ENCODE results near the gene IRX4. TPM values are rescaled to one million over a fixed set of nuclear protein-coding genes. Genes with fewer than 3 reads are reported as not detected.

IRX4 gene
- total and polyA plus RNA-seq, 2 experiments from 2014 or later: 0.82 to 1.7 TPM

DNA sequence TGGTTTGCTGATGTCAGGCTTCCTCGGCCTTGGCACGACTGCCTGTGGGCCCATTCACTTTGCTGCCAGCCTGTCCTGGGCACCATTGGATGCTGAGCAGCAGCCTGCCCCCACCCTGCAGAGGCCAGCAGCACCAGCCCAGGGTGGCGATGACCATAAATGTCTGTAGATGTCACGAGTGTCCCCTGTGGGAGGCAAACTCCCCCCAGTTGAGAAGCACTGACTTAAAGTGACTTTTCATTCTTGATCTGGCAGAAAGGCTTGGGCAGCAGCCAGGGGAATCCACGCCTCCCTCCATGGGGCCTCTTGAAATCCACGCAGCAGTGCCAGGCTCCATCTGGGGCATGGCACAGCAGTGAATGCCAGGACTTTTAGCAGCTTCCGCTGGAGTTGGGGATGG lies 21.8 kb downstream of the IRX4 start (continued):
- TF ChIP-seq, protein P1, sequence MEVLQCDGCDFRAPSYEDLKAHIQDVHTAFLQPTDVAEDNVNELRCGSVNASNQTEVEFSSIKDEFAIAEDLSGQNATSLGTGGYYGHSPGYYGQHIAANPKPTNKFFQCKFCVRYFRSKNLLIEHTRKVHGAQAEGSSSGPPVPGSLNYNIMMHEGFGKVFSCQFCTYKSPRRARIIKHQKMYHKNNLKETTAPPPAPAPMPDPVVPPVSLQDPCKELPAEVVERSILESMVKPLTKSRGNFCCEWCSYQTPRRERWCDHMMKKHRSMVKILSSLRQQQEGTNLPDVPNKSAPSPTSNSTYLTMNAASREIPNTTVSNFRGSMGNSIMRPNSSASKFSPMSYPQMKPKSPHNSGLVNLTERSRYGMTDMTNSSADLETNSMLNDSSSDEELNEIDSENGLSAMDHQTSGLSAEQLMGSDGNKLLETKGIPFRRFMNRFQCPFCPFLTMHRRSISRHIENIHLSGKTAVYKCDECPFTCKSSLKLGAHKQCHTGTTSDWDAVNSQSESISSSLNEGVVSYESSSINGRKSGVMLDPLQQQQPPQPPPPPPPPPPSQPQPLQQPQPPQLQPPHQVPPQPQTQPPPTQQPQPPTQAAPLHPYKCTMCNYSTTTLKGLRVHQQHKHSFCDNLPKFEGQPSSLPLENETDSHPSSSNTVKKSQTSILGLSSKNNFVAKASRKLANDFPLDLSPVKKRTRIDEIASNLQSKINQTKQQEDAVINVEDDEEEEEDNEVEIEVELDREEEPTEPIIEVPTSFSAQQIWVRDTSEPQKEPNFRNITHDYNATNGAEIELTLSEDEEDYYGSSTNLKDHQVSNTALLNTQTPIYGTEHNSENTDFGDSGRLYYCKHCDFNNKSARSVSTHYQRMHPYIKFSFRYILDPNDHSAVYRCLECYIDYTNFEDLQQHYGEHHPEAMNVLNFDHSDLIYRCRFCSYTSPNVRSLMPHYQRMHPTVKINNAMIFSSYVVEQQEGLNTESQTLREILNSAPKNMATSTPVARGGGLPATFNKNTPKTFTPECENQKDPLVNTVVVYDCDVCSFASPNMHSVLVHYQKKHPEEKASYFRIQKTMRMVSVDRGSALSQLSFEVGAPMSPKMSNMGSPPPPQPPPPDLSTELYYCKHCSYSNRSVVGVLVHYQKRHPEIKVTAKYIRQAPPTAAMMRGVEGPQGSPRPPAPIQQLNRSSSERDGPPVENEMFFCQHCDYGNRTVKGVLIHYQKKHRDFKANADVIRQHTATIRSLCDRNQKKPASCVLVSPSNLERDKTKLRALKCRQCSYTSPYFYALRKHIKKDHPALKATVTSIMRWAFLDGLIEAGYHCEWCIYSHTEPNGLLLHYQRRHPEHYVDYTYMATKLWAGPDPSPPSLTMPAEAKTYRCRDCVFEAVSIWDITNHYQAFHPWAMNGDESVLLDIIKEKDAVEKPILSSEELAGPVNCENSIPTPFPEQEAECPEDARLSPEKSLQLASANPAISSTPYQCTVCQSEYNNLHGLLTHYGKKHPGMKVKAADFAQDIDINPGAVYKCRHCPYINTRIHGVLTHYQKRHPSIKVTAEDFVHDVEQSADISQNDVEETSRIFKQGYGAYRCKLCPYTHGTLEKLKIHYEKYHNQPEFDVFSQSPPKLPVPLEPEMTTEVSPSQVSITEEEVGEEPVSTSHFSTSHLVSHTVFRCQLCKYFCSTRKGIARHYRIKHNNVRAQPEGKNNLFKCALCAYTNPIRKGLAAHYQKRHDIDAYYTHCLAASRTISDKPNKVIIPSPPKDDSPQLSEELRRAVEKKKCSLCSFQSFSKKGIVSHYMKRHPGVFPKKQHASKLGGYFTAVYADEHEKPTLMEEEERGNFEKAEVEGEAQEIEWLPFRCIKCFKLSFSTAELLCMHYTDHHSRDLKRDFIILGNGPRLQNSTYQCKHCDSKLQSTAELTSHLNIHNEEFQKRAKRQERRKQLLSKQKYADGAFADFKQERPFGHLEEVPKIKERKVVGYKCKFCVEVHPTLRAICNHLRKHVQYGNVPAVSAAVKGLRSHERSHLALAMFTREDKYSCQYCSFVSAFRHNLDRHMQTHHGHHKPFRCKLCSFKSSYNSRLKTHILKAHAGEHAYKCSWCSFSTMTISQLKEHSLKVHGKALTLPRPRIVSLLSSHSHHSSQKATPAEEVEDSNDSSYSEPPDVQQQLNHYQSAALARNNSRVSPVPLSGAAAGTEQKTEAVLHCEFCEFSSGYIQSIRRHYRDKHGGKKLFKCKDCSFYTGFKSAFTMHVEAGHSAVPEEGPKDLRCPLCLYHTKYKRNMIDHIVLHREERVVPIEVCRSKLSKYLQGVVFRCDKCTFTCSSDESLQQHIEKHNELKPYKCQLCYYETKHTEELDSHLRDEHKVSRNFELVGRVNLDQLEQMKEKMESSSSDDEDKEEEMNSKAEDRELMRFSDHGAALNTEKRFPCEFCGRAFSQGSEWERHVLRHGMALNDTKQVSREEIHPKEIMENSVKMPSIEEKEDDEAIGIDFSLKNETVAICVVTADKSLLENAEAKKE (CRISPR knock-in tag; IDR thresholded peaks at IDR 0.05): no peak
- TF ChIP-seq, protein P2, sequence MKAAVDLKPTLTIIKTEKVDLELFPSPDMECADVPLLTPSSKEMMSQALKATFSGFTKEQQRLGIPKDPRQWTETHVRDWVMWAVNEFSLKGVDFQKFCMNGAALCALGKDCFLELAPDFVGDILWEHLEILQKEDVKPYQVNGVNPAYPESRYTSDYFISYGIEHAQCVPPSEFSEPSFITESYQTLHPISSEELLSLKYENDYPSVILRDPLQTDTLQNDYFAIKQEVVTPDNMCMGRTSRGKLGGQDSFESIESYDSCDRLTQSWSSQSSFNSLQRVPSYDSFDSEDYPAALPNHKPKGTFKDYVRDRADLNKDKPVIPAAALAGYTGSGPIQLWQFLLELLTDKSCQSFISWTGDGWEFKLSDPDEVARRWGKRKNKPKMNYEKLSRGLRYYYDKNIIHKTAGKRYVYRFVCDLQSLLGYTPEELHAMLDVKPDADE (IDR thresholded peaks at IDR 0.05): no peak
- TF ChIP-seq JUNB (IDR thresholded peaks at IDR 0.05; ENCODE audit: unreplicated experiment): no peak
- no peak for TF ChIP-seq ZNF114 (CRISPR knock-in tag; IDR thresholded peaks at IDR 0.05)

DNA sequence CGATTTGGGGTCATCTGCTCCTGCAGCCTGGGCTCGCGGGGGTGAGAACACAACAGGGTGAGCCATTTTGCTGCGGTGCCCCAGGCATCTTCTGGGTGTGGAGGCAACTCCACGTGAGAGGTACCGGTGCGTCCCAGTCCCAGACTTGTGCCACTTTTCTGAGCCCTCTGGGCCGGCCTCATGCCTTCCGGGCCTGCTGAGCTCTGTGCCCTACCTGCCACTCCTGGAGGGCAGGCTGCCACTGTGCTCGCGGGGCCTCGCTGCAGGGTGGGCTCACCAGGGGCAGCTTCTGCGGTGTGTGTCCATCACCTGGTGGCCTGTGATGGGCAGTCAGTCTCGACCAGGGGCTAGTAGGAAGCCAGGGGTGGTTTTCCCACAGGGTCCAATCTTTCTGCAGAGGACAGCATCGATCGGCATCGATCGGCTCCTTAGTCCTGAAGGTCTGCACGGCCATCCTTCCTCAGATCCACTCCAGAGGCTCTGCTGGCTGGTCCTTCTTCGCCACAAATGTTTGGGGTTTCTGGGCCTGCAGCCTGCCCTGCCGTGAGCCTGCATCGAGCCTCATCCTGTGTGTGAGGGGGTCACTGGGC lies 22.6 kb downstream of the IRX4 start:
- H3K36me3 ChIP-seq (ENCODE audit: insufficient read depth): no peaks in the 10 kb centered on the region
- no peaks in the 10 kb centered on the region for H4K20me1 ChIP-seq (replicated peaks; ENCODE audit: insufficient read depth)
- H2AFZ ChIP-seq: no peak overlapping the region
- Mint-ChIP-seq H3K9me3 (no peaks in the 10 kb centered on the region), H3K27me3 (ENCODE audit: insufficient read depth, low read depth, poor library complexity) (peaks cover 5% of the 10 kb centered on the region), H3K27ac (no peak overlapping the region), H3K36me3 (ENCODE audit: low read depth) (no peaks in the 10 kb centered on the region), H3K4me3 (no peak overlapping the region), H3K4me1 (no peaks in the 10 kb centered on the region)
- 0 out of 2 replicates have a peak, but pooled peaks cover 2% of the 10 kb centered on the region for H3K9me2 ChIP-seq (ENCODE audit: insufficient read depth)
- no peaks in the 10 kb centered on the region for H3F3A ChIP-seq (replicated peaks; ENCODE audit: low read depth)
- TF ChIP-seq, protein P2 (IDR thresholded peaks at IDR 0.05): no peak
- no peak for TF ChIP-seq ZNF114 (CRISPR knock-in tag; IDR thresholded peaks at IDR 0.05)
- no peak for TF ChIP-seq JUNB (IDR thresholded peaks at IDR 0.05; ENCODE audit: unreplicated experiment)
- TF ChIP-seq POLR2AphosphoS5 (IDR thresholded peaks at IDR 0.05; ENCODE audit: low read depth): no peak
- TF ChIP-seq, protein P3, sequence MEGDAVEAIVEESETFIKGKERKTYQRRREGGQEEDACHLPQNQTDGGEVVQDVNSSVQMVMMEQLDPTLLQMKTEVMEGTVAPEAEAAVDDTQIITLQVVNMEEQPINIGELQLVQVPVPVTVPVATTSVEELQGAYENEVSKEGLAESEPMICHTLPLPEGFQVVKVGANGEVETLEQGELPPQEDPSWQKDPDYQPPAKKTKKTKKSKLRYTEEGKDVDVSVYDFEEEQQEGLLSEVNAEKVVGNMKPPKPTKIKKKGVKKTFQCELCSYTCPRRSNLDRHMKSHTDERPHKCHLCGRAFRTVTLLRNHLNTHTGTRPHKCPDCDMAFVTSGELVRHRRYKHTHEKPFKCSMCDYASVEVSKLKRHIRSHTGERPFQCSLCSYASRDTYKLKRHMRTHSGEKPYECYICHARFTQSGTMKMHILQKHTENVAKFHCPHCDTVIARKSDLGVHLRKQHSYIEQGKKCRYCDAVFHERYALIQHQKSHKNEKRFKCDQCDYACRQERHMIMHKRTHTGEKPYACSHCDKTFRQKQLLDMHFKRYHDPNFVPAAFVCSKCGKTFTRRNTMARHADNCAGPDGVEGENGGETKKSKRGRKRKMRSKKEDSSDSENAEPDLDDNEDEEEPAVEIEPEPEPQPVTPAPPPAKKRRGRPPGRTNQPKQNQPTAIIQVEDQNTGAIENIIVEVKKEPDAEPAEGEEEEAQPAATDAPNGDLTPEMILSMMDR (conservative IDR thresholded peaks at IDR 0.05; ENCODE audit: low read depth in 2 of 2): no peak
- TF ChIP-seq CREB1 (CRISPR knock-in tag; IDR thresholded peaks at IDR 0.05; ENCODE audit: low read depth): no peak
- TF ChIP-seq EZH2 (IDR thresholded peaks at IDR 0.05; ENCODE audit: low read depth, unreplicated experiment): no peak
- no peak overlapping the region for H3K4me3 ChIP-seq
- no peaks in the 10 kb centered on the region for H3K4me1 ChIP-seq (ENCODE audit: insufficient read depth)
- H3K4me2 ChIP-seq: no peak overlapping the region
- no peak for DNase-seq (ENCODE audit: low spot score)
- no peaks in the 10 kb centered on the region for H3K79me2 ChIP-seq (replicated peaks; ENCODE audit: insufficient read depth)
- no peaks in the 10 kb centered on the region for H3K27me3 ChIP-seq (ENCODE audit: insufficient read depth)
- no peak for ATAC-seq
- no peak overlapping the region for H3K27ac ChIP-seq (ENCODE audit: low read depth)

All from GM23338 (cell line).